Left hindlimb (tissue), 1 donor: ENCODE measurements around the gene TUT4.

Experiments
- DNase-seq: peaks from one replicate; pipeline ENCODE4 v3.0.0-alpha.2; 2018

TUT4 gene

DNA sequence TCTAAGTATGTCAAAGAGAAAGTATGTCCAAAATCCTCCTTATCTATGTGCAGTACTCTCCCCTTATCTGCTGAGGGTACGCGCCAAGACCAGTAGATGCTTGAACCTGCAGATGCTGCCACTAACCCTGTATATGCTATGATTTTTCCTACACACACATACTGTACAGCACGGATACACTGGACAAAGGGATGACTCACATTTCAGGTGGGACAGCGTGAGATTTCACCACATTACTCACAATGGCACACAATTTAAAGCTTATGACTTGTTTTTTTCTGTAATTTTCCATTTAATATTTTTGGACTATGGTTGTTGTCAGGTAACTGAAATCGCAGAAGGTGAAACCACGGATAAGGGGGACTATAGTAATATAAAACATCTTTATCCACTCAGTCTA, 152.8 kb downstream of the TUT4 start:
- no peak for DNase-seq

GRCh38 chr1:52399629-52400028, 153.3 kb downstream of the TUT4 start:
- DNase-seq, result no peak

GRCh38 chr1:52393174-52393573, 159.7 kb downstream of the TUT4 start:
- no peak for DNase-seq

DNA sequence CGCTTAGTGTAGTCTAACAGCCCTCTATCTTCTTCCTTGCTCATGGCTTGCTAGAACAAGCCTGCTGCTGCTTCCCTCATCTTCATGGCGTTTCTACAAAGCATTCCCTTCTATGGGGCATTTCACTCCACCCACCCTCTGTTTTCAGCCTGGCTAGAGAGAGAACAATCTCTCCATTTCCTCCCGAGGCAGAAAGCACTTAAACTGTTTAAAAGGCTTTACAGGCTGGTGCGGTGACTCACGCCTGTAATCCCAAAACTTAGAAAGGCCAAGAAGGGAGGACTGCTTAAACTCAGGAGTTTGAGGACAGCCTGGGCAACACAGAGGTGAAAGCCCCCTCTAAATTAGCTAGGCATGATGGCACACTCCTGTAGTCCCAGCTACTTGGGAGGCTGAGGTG, 166.4 kb downstream of the TUT4 start:
- DNase-seq, result no peak

DNA sequence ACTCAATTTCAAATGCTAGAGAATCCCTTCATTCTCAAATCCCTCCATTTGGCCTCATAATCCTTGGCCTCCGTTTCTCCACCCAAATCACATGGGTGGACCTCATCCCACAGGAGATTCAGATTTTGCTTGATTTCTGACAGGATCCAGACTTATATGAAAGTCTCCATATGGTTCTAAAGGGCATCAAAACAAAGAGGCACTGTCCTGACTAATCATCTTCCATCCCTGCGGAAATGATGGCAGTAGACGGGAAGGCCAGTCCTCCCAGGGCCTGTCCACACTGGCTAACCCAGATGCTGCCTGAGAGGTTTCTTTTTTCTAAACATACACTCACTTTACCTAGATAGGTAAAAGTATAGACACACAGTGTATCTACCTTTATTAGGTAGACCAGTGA, 167.5 kb downstream of the TUT4 start:
- DNase-seq, result no peak
